ENCODE measurements around the gene THG1L.

Gene THG1L

DNA sequence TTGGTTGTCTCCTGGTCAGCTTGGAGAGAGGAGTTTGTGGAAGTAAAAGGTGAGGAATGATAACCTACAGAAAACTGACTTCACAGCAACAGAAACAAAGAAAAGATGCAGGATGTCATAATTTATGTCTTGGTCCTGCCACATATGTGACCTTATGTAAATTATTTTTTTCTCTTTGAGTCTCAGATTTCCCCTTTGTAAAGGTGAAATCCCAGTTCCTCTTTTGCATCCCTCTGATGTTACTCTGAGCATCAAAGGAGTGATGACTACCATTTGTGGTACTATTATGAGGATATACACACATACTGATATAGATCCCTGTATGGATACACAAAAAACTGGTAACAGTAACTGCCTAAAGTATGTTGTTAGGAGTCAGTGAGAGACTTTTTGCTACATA, 1.4 kb upstream of the THG1L start:
- no peak for DNase-seq

DNA sequence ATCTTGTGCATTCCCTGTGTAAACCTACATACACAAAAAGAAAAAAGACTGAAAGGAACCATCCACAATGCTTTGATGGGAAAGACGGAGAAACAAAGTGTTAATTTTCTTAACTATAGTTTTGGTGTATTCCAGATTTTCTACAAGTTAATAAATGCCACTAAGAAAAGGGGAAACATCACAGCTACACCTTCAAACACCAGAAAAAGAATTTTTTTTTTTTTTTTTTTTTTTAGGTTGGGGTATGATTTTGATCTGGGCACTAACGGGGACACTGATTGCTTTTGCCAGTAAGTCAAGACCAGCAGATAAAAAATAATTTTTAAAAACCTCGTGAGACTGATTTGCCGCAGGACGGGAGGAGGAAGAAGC, 334 bp upstream of the THG1L start:
- no peak for DNase-seq

DNA sequence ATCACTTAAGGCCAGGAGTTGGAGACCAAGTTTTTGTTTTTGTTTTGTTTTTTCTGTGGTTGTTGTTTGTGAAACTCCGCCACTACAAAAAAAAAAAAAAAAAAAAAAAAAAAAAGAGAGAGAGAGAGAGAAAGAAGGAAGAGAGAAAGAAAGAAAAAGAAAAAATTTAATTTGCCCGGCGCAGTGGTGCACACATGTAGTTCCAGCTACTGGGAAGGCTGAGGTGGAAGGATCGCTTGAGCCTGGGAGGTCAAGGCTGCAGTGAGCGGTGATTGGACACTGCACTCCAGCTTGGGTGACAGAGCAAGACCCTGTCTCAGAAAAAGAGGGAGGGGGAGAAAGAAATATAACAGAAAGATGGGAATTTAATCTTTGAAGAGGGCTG, 902 bp downstream of the THG1L start:
- no peak for DNase-seq

- DNase-seq: no peak
These were observed 1.5 kb downstream of the THG1L start for GRCh38 chr5:157732596-157733262.

- DNase-seq: no peak
These were observed 3.2 kb downstream of the THG1L start for GRCh38 chr5:157734436-157734835.

GRCh38 chr5:157735991-157736390, 4.8 kb downstream of the THG1L start:
- DNase-seq: no peak

- no peak for DNase-seq
These were observed 8.4 kb downstream of the THG1L start for GRCh38 chr5:157739388-157740228.

GRCh38 chr5:157740229-157740610, 9.0 kb downstream of the THG1L start:
- DNase-seq: peak; percentile 61

GRCh38 chr5:157741131-157741530, 9.9 kb downstream of the THG1L start:
- no peak for DNase-seq

DNA sequence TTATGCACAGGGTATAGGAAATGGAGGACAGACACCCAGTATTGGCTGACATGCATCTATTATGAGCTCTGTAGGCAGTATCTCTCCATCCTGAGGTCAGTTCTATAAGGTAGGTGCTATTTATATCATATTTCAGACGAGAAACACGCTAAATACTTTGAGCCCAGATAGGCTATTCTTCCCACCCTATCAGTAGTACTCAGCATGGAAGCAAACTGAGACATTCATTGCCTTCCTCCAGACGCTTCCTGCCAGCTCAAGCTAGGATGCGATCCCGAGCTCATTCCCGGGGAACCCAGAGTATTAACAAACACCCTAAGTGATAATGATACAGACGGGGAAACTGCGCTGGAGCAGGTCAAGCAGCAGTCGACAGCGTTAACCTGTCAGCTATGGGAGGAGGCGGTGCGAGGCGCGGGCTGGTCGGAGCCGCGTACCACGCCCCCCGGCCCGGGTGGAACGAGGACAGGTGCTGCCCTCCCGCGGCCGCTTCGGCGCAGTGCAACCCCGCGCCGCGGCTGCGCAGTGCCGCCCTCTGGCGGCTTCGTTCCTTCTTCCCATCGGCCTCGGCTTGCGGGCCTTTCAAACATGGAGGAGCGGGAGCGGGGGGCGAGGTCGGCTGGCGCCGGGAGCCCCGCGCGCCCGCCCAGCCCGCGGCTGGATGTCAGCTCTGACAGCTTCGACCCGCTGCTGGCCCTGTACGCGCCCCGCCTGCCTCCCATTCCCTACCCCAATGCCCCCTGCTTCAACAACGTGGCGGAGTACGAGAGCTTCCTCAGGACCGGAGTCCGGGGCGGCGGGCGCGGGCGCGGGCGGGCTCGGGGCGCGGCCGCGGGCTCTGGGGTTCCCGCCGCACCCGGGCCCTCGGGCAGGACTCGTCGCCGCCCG, 12.2 kb downstream of the THG1L start, which contains the start of gene LSM11:
Gene LSM11 (plus strand): TSS at position 550 of the 888 bp plus-strand sequence. CDS start 39 bp downstream, at position 589.
- DNase-seq: peak; percentile 79

DNA sequence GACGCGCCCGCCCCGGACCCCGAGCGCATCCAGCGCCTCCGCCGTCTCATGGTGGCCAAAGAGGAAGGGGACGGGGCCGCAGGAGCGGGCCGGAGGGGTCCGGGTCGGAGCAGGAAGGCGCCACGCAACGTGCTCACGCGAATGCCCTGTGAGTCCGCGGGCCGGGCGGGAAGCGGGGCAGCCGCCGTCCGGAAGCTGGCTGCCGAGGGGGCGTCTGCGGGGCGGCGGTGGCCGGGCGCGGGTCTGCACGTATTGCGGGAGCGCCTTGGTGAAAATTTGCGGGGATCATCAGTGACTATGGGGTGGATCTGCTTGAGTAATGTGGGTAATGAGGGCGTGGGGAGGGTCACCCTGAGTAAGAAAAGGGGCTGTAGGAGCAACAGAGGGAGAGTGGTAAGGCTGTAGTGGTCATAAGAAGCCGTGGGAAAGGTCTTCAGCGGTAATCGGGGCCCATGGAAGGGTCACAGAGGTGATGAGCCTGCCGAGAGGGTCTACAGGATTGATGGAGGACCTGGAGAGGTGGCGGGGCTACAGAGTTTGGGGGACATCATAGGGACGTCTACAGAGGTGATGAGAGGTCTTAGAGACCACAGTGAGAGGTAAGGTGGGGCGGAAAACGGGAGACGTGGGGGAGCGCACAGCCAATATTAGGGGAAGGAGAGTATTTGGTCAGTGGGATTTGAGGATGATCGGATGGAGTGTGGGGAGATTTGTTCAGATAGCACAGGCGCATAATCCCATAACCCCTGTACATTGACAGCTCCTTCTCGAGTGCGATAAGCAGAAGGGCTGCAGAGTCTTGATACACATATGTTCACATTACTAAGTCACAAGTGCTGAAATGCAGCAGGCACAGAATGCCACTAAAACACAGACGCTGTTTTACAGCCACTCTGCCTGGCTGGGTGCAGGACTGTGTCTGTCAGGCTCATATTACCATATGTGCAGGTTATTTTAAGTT, 13.1 kb downstream of the THG1L start:
- DNase-seq: no peak

- no peak for DNase-seq
These were observed 13.8 kb downstream of the THG1L start for GRCh38 chr5:157745041-157745456.

DNA sequence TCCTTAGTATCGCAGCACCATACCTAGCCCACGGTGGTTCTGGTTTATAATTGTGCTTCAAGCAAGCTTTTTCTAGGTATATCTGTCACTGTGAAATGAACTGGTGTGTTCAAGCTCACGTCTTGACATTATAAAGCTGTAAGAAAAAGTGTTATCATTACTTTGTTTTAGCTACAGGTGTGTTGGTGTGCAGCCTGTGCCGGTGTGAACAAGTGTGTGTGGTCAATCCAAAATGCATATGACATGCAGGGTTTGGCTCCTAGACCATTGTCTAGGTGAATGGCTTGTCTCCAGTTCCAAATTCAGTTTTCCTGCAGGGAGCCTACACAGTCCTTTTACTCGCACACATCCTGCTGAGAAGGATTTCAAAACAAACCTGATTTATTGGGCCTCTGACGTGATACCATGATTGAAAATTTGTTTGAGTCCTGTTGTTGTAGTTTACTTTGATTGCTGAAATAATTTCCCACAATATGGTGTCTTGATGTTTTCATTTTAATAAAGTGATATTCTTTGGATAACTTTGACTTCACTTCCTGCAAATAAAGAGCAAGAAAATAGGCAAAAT, 16.0 kb downstream of the THG1L start:
- no peak for DNase-seq

DNA sequence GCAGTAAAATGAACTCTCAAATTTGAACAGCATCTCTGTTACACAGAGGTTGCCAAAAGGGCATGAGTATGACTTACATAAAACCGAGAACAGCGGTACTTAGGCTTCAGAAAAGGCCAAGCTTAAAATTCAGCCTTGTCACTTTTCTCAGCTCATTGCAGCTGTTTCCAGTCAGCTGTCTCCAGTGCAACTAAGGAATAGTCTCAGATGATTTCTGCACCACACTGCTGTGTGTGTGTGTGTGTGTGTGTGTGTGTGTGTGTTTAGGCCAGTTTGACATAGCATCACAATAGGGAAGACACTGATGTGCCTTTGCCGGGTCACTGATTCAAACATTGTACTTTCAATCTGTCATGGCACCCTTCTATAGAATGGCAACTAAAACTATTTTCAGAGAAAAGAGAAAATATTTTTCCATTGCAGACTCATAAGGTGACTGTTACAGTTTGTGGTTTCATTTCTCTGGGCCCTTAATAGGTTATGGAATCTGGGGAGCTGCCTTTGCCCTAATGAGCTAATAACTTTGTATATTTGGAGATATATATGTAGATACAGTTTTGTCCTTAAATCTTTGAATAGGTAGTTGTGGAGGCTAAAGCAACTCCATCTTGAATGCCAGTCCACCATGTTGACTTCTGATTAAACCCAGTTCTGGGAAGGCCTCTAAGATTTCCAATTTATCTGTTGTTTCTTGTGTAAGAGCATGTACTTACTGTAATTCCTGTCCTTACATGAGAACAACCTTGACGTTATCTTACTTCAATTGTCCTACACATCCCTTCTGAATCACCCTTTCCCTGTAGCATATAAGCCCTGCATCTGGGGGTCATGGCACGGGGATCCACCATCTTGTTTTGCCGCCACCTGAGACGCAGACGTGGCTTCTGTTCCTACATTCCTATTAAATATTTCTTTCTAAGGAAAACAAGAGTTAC, 16.8 kb downstream of the THG1L start:
- no peak for DNase-seq

DNA sequence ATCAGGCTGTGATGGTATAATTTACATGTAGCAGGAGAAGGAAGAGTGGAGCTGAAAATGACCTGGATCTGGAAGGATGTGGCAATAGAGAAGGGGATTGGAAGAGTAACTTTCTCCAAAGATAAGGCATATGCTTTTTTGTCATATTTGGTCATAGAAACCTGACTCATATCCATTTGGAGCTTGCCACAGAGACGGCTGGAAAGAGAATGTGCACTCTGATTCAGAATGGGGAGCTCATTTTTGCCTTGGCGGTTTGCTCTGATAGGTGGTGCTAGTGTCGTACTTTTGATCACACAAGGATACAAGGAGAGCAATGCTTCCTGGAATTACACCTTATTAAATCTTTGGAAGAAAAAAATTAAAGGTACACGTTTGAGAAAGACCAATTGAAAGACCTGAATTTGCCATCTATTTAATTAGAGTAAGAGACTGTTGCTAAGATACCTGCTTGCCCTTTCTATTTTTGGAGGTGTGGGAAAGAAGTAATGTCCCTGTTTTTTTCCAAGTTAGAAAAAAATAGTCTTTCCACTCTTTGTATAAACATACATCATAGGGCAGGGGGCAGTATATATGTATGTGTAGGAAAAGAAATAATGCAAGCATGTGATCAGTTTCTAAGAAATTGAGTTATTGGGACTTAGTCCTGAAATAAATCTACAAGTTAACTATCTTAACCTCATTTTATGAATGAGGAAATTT, 17.7 kb downstream of the THG1L start:
- no peak for DNase-seq

DNA sequence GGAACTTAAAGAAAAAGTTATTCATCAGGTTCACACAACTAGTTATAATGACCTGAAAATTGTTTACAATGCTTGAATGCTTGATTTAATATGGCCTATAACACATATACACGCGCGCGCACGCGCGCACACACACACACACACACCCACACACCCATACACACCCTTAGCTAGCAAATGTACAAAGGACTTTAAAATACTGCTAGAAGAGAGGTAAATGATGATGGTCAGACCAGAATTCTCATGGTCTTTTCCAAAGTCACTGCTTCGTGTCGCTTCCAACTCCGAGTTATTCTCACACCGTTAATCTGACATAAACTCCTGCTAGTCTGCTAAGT, 18.2 kb downstream of the THG1L start:
- DNase-seq: no peak

DNA sequence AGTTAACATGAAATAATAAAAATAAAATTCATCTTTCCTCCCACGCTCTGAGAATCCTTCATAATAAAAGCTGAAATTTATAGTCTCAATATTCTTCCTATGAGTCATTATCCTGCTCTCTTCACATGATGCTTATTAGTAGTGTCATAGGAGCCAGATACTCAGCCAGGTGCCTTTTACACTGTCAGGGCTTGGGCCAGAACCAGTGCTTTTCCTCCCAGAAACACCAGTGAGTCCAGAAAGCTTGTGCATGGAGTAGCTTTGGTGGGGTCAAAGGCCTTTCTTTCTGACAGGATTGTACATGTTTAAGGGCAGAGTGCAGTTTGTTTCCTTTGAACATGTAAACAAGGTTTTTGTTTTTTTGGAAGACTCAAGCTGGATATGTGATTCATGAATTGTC, 19.1 kb downstream of the THG1L start:
- DNase-seq: no peak

GRCh38 chr5:157756122-157756521, 24.9 kb downstream of the THG1L start:
- DNase-seq: no peak

DNA sequence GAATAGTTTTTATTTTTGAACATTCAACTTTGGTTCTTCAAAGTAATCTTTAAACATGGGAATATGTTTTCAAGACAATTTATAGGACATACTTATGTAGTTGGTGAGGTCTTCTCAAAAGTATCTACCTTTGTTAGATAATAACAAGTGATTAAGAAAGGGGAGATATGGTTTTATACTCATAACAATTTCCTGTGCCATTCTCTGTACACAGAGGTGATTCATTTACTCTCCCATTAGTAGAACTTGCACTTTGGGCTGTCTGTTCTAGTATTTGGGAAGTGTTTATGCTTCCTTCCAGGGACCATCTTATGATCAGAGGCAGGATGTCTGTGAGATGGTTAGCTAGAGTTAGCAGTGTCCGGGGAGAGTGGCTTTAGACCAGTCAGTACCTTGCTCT, 27.5 kb downstream of the THG1L start:
- no peak for DNase-seq
